GM11168 (cell line): ENCODE data around the gene MBL2.

Experiments used
- in situ Hi-C: fragments of 300-500 bp; cut with MboI; formaldehyde crosslinking; loops from one replicate; pipeline ENCODE4 v1.12.0; 2022; ENCODE audit warnings: low sequenced_read_pairs; ENCODE audit not compliant: unreplicated experiment

MBL2 gene

GRCh38 chr10:52742731-52743130 lies 29.9 kb downstream of the MBL2 start:
- in situ Hi-C loops = no loop called here

- in situ Hi-C loops = no loop called here
Observed at GRCh38 chr10:52741851-52742250, 30.7 kb downstream of the MBL2 start.

DNA sequence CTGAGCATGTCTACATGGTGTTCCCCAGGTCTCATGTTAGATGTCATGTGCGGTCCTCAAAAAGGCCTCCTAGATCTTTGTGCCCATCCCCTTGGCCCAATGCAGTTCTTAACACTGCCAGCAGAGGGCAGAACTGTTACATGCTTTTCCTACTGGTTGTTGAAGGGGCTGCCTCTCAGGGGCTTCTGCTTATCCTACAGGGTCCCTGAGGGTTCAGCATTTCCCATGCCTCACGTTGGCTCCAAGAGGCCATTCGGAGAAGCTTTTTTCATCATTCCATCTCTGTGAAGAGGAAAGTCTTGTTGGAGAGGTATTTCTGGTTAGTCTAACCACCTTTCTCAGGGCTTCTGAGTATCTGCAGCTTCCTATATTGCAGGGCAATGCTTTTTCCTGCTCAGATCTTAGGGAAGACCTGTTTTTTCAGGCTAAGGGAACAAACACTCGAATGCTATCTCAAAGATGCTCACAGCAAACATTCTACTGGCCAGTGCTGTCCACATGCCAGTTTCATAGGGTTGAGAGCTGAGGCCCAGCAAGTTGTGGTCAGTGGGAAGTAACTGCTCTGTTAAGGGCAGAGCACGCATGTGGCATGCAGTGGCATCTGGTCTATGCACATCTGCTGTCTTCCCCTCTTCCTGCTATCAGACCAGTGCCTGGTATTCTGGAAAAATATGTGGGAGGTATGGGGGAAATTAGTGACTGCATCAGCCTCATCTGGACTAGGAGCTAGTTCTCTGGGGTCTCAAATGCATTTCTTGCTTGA lies 31.5 kb downstream of the MBL2 start:
- in situ Hi-C loops = no loop called here

DNA sequence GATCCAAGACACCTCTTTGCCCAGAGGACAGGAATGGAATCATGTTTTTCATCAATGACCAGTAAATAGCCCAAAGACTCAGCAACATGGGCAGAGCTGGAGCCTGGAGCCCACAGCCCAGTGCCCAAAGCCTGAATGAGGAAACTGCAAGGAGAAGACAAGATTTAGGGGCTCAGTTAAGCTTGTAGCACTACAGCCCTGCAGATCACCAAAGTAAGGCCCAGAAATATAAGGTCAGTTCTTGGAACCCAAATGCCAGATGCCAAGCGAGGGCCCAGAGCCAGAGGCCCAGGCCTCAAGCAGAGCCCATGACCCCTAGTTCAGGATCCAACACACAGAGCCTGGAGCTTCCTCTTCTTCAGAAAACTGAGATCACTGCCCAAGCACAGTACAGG lies 32.4 kb downstream of the MBL2 start:
- in situ Hi-C loops = no loop called here

GRCh38 chr10:52739380-52740154 lies 33.0 kb downstream of the MBL2 start:
- in situ Hi-C loops = no loop called here

DNA sequence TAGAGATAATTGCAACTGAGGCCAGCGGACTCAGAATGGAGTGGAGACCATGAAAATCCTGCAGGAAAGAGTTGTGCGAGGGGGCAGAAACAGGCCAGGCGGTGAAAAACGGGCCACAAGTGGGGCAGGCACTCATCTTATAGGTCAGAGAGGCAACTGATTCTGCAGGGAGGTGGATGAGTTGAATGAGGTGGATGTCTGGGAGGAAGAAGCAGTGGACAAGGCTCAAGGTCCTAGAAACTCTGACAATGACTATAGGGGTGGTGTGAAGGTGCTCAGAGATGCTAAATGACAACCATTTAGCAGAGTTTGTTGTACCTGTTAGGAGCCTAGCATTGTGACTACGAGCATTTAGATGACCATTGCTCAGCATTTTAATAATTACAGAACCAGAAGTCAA lies 33.6 kb downstream of the MBL2 start:
- in situ Hi-C loops = no loop called here

DNA sequence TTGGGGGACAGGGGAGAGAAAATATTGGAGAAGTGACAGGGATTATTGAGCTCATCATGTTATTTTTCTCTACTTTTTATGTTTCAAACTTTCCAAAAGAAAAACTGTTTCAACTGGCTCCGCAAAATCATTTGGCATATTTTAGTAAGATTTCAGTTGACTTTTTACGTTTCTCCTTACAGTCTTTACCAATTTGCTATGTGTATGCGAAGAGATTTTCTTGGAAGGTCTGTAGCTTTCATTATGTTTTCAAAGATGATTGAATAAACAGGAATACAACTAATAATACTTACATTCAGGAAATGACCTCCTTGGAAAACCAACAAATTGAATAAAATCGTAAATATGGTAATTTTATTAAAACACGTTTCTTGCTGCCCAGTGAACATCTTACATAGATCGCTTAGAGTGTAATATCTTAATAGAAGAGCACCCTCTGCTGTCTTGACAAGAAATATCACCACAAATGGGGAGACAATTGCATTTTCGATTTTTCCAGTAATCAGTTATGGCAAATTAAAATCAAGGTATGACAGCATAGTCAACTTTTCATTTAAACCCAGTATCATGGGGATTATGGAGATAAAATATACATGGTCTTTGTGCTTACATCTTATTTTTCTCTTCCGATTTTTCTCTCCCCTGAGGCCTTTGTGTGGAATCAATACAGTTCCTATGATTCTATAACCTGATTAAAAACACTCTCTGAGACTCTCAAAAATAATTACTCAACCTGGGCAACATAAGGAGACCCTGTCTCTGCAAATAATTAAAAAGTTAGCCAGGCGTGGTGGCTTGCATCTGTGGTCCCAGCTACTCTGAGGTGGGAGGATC lies 43.1 kb downstream of the MBL2 start:
- in situ Hi-C loops = no loop called here

DNA sequence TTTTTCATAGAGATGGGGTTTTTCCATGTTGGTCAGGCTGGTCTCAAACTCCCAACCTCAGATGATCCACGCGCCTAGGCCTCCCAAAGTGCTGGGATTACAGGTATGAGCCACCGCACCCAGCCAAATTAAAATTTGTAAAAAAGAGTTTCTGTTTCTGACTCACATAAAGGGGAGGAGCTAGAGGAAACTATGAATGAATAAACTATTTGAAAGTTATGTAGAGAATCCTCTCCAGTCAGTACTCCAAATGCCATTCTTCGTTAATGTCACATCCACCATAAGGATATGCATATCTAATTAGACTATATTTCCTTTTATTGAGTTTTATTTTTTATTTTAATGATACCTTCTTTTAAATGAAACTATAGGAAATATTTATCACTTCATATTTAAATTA lies 52.6 kb downstream of the MBL2 start:
- in situ Hi-C loops = no loop called here
